OCI-LY7 (cell line): ENCODE results near the gene PTX4. TPM values are rescaled to one million over a fixed set of nuclear protein-coding genes. Genes with fewer than 3 reads are reported as not detected.

Source experiments
- BruUV-seq: library from RNA; stranded (reverse); fragments of 400-500 nt; replicated peaks from 2 replicates; lab custom pipeline; 2021; lab: Mats Ljungman, UMichigan
- CTCF ChIA-PET: fragments of 300-600 bp; sonication (Branson Sonifier 250); formaldehyde crosslinking; loops from one replicate; lab custom pipeline; 2022; ENCODE audit warnings: antibody characterized with exemption; ENCODE audit not compliant: unreplicated experiment; lab: Charles Lee
- POLR2A ChIA-PET: fragments of 300-600 bp; sonication (Branson Sonifier 250); formaldehyde crosslinking; loops from one replicate; lab custom pipeline; 2022; ENCODE audit warnings: antibody characterized with exemption; lab: Charles Lee
- DNase-seq: peaks from one replicate; pipeline ENCODE4 v3.0.0-alpha.2; 2015; ENCODE audit warnings: low spot score
- H2AFZ ChIP-seq: fragments of 200-600 bp; sonication (generic), shearing (Covaris generic); 2 replicates; pipeline ENCODE4 v1.6.1; 2014; ENCODE audit warnings: mild to moderate bottlenecking, antibody characterized with exemption, low read length, moderate library complexity
- H3K27ac ChIP-seq: fragments of 200-600 bp; sonication (generic); 2 replicates; pipeline ENCODE4 v1.5.1; 2014; ENCODE audit warnings: mixed run types, low read depth, mild to moderate bottlenecking, moderate library complexity, low read length, inconsistent platforms; ENCODE audit not compliant: poor library complexity, severe bottlenecking
- H3K36me3 ChIP-seq: fragments of 200-600 bp; sonication (generic); 2 replicates; pipeline ENCODE4 v1.6.1; 2014; ENCODE audit warnings: mild to moderate bottlenecking, antibody characterized with exemption, low read length, moderate library complexity, mixed read lengths; ENCODE audit not compliant: insufficient read depth
- H3K4me1 ChIP-seq: fragments of 200-600 bp; sonication (generic); 2 replicates; pipeline ENCODE4 v1.5.1; 2014; ENCODE audit warnings: mild to moderate bottlenecking, low read length; ENCODE audit not compliant: insufficient read depth, poor library complexity, severe bottlenecking
- H3K4me2 ChIP-seq: fragments of 200-600 bp; sonication (generic); 2 replicates; pipeline ENCODE4 v1.6.1; 2014; ENCODE audit warnings: mild to moderate bottlenecking, low read length
- H3K4me3 ChIP-seq: fragments of 200-600 bp; sonication (generic); 2 replicates; pipeline ENCODE4 v1.5.1; 2014; ENCODE audit warnings: mild to moderate bottlenecking, low read depth, low read length; ENCODE audit not compliant: poor library complexity, severe bottlenecking
- H3K79me2 ChIP-seq: fragments of 200-600 bp; sonication (generic); 2 replicates; pipeline ENCODE4 v1.6.1; 2016; ENCODE audit warnings: low read depth, mild to moderate bottlenecking, low read length, moderate library complexity, mixed read lengths; ENCODE audit not compliant: insufficient read depth
- H3K9me2 ChIP-seq: fragments of 200-600 bp; sonication (generic); 2 replicates; pipeline ENCODE4 v1.6.1; 2016; ENCODE audit warnings: mild to moderate bottlenecking, low read length, mixed read lengths; ENCODE audit not compliant: insufficient read depth
- H3K9me3 ChIP-seq: fragments of 200-600 bp; sonication (generic); 2 replicates; pipeline ENCODE4 v1.6.1; 2014; ENCODE audit warnings: mild to moderate bottlenecking, mixed run types, low read length, mixed read lengths
- H4K20me1 ChIP-seq: fragments of 200-600 bp; sonication (generic); 2 replicates; pipeline ENCODE4 v1.6.1; 2014; ENCODE audit warnings: mild to moderate bottlenecking, antibody characterized with exemption, low read length, moderate library complexity, mixed read lengths; ENCODE audit not compliant: insufficient read depth
- CTCF ChIP-seq: fragments of 200-600 bp; sonication (generic); conservative IDR thresholded peaks from 2 replicates; pipeline ENCODE4 v1.5.1; 2014; ENCODE audit warnings: mild to moderate bottlenecking, antibody characterized with exemption, low read length, moderate library complexity, mixed read lengths
- EZH2phosphoT487 ChIP-seq: fragments of 200-600 bp; sonication (generic); IDR thresholded peaks from 2 replicates; pipeline ENCODE4 v1.6.1; 2018; ENCODE audit warnings: low read depth, borderline replicate concordance, mild to moderate bottlenecking, mixed run types, antibody characterized with exemption, low read length, moderate library complexity, mixed read lengths
- intact Hi-C: fragments of 100-400 bp; cut with micrococcal nuclease; formaldehyde crosslinking; loops from one replicate; pipeline ENCODE4 v1.10.0; 2022; ENCODE audit not compliant: unreplicated experiment
- total RNA-seq, 2 experiments: library from RNA; depleted of rRNA in 1 of 2; stranded (reverse); fragments of >200 nt in 1 of 2; shearing (Covaris generic) in 1 of 2; gene quantifications; 2 replicates each; pipeline ENCODE4 v1.2.3, GENCODE V29; 2014 to 2022

The PTX4 gene
- total RNA-seq, 2 experiments from 2014 or later = not detected

- Histone ChIP-seq H3K4me1 (no peaks in the 10 kb centered on the region), H3K4me2 (no peak overlapping the region), H3K9me2 (no peaks in the 10 kb centered on the region), H3K9me3 (no peaks in the 10 kb centered on the region), H3K27ac (no peak overlapping the region), H3K79me2 (no peaks in the 10 kb centered on the region), H4K20me1 (no peaks in the 10 kb centered on the region), H2AFZ (no peak overlapping the region), H3K4me3 (no peak overlapping the region), H3K36me3 (no peaks in the 10 kb centered on the region)
- no TSS peak for BruUV-seq
- intact Hi-C loops = no loop called here
- POLR2A ChIA-PET = no interaction called here
- CTCF ChIA-PET = no interaction called here
- TF ChIP-seq EZH2phosphoT487 (no peak), CTCF (0 out of 2 replicates have a peak, but pooled peaks have one; percentile 34)
- DNase-seq = no peak
Observed at GRCh38 chr16:1450218-1450617, 38.5 kb downstream of the PTX4 start.

- Histone ChIP-seq H3K4me3 (no peak overlapping the region), H3K4me2 (no peak overlapping the region), H3K27ac (no peak overlapping the region), H4K20me1 (no peaks in the 10 kb centered on the region), H3K4me1 (no peaks in the 10 kb centered on the region), H3K9me3 (no peaks in the 10 kb centered on the region), H3K36me3 (no peaks in the 10 kb centered on the region), H3K79me2 (no peaks in the 10 kb centered on the region), H2AFZ (no peak overlapping the region), H3K9me2 (no peaks in the 10 kb centered on the region)
- ChIA-PET CTCF (no interaction called here), POLR2A (no interaction called here)
- DNase-seq = no peak
- intact Hi-C loops = no loop called here
- BruUV-seq = no TSS peak
- TF ChIP-seq CTCF (no peak), EZH2phosphoT487 (no peak)
Observed at GRCh38 chr16:1449201-1449788, 39.4 kb downstream of the PTX4 start.

GRCh38 chr16:1448536-1449116 lies 40.1 kb downstream of the PTX4 start:
- BruUV-seq = no TSS peak
- H4K20me1 ChIP-seq = no peaks in the 10 kb centered on the region
- H3K36me3 ChIP-seq = no peaks in the 10 kb centered on the region
- ChIA-PET CTCF (no interaction called here), POLR2A (no interaction called here)
- no peak overlapping the region for H3K27ac ChIP-seq
- TF ChIP-seq EZH2phosphoT487 (no peak), CTCF (no peak)
- intact Hi-C loops = no loop called here
- no peaks in the 10 kb centered on the region for H3K79me2 ChIP-seq
- no peaks in the 10 kb centered on the region for H3K4me1 ChIP-seq
- no peak overlapping the region for H3K4me2 ChIP-seq
- H3K9me2 ChIP-seq = no peaks in the 10 kb centered on the region
- no peak for DNase-seq
- no peaks in the 10 kb centered on the region for H3K9me3 ChIP-seq
- no peak overlapping the region for H3K4me3 ChIP-seq
- no peak overlapping the region for H2AFZ ChIP-seq
